Stimulated activated CD4-positive, alpha-beta T cell treated with anti-CD3 and anti-CD28 coated beads, Interleukin-2, amount 100 ng/mL, for 48 hours (primary cell): ENCODE results near the gene ZNF593OS.

Experiments used
- DNase-seq, 2 donors: peaks; one replicate each; pipeline ENCODE4 v3.0.0-alpha.2; 2020

ZNF593OS gene

GRCh38 chr1:26182383-26182696, 10.7 kb upstream of the ZNF593OS start:
- no peak for DNase-seq

- no peak for DNase-seq
Measured at GRCh38 chr1:26181586-26182382, 10.2 kb upstream of the ZNF593OS start.

GRCh38 chr1:26180010-26180506, 8.4 kb upstream of the ZNF593OS start:
- DNase-seq: no peak

GRCh38 chr1:26177182-26177684, 5.6 kb upstream of the ZNF593OS start, which contains the start of gene CNKSR1:
TSS of gene CNKSR1 (plus strand) at chr1:26177491. CDS start at chr1:26177548, 57 bp downstream.
- DNase-seq: no peak

GRCh38 chr1:26175346-26175745, 3.7 kb upstream of the ZNF593OS start:
- no peak for DNase-seq

GRCh38 chr1:26170472-26170821, 1.2 kb downstream of the ZNF593OS start:
- DNase-seq: no peak

DNA sequence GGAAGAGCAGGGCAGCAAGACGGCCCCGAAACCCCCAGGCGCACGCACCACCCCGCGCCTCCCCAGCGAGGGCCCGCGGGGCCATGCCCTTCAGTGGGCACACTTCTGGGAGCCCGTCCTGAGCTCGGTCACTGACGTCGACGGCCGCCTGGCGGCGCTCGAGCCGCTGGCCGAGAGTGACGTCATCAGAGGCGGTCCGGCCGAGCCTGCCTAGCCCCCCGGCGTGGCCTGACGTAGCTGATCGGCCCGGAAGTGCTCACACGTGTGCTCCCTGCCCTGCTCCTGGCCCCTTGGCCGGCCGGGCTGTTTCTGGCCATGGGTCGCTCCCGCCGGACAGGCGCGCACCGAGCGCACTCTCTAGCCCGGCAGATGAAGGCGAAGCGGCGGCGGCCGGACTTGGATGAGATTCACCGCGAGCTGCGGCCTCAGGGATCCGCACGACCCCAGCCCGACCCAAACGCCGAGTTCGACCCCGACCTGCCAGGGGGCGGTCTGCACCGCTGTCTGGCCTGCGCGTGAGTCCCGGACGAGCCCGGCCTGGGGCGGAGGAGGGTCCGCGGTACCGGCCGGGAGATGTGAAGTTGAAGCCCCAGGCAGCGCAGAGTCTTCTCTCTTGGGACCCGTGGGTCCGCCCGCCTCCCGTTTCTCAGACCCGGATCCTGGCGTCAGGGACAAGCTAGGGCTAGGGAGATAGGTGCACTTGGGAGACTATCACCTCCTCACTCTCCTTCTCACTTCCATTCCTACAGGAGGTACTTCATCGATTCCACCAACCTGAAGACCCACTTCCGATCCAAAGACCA, 1.8 kb downstream of the ZNF593OS start, which contains the start of gene ZNF593:
Gene ZNF593, plus strand, starts transcription at position 240 of the 803 bp plus-strand sequence. Its CDS starts 76 bp downstream, at position 316.
- peak; percentile 88 to 90 for DNase-seq

GRCh38 chr1:26169198-26169554, 2.5 kb downstream of the ZNF593OS start:
- DNase-seq: no peak

GRCh38 chr1:26168410-26169197, 3.0 kb downstream of the ZNF593OS start, which contains the start of gene C1orf232:
TSS of gene C1orf232 (minus strand) at chr1:26168963. CDS start at chr1:26168499, 464 bp downstream.
- DNase-seq: no peak

- DNase-seq: no peak
Measured at GRCh38 chr1:26166719-26167281, 4.8 kb downstream of the ZNF593OS start.

DNA sequence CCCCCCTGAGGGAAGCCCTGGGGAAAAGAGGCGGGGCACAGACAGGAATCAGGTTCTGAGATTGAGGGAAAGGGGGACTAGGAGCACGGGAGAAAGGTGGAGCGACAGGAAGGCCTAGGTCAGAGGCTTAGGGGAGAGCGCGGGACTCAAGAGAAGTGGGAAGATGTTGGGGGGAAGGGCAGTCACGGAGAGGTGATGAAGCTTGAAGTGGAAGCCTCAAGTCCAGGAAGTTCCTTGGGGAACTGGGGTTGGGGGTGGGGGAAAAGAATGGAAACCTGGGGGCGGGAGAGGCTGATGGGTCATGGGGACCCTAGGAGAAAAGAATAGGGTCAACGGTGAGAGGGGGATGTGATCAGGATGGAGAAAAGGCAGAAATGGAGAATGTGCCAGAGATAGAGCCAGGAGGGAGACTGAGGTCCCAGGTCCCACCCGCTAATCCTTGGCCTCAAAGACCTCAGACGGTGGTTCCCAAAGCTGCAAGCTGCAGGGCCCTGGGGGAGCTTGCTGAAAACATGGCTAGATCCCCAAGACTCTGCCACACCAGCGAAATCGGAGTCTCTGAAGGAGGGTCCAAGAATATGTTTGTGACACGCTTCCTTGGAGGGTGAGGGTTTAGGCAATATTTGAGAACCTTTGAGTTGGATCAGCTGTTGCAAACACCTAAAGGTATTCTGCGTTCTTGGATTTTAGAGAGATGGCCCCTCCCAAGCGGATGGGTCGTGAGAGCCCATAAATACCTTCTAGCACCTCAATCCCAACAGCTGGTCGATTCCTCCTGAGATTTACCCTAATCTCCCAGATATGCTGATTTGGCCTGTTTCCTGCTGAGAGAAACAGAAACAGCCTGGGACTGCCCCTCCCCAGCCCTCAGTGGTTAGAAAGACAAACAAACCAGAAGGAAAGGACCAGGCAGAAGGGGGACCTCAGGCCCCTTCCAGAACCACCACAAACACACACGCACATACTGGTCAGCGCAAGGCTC, 6.5 kb downstream of the ZNF593OS start:
- DNase-seq: no peak

- DNase-seq: peak; percentile 48 to 53
Measured at GRCh38 chr1:26164036-26164860, 7.4 kb downstream of the ZNF593OS start.

DNA sequence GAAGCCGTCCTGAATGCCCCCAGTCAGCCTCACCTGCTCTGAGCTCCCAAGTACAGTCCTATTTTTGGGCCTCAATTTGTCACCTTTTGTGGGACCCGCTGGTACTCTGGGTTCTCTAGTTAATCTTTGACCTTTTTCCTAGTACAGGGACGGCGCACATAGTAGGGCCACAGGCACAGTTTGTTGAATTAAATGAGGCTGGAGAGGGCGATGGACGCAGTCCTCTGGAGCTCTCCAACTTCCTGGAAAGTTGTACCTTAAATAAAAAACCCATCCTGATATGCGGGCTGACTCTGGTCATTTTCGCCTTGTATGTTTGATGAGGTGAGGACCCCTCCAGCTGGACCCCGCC, 8.0 kb downstream of the ZNF593OS start:
- no peak for DNase-seq

GRCh38 chr1:26162220-26162709, 9.4 kb downstream of the ZNF593OS start:
- no peak for DNase-seq

DNA sequence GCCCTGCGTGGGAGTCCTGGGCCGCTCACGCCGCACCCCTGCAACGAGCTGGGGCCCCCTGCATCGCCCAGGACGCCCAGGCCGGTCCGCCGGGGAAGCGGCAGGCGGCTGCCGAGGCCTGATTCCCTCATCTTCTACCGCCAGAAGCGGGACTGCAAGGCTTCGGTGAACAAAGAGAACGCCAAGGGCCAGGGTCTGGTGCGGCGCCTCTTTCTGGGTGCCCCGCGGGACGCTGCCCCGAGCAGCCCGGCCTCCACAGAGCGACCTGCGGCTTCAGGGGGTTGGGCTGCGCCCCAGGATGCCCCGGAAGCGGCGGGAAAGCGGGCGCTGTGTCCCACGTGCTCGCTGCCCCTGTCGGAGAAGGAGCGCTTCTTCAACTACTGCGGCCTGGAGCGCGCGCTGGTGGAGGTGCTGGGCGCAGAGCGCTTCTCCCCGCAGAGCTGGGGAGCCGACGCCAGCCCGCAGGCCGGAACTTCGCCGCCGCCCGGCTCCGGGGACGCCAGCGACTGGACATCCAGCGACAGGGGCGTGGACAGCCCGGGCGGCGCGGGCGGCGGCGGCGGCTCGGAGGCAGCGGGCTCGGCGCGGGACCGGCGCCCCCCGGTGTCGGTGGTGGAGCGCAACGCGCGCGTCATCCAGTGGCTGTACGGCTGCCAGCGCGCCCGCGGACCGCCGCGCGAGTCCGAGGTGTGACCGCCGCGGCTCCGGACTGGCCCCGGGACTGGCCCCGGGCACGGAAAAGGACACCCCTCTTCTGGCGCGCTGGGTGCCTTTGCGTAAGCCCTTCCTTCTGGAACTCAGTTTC, 10.0 kb downstream of the ZNF593OS start:
- peak; percentile 18 to 26 for DNase-seq

GRCh38 chr1:26160527-26161414, 10.9 kb downstream of the ZNF593OS start:
- DNase-seq: no peak

DNA sequence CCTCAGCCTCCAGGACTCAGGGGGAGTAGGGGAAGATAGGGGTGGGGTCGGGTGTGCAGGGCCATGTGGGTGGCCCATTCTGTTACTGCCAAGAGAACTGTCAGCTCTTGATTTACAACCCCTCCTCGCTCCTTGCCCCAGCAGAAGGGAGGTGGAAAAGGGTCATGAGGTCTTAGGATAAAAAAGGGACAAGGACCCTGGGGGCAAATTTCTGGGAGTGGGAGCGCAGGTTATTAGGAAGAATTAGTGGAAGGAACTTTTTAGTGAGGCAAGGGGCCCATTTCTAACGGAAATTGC, 11.9 kb downstream of the ZNF593OS start:
- DNase-seq: no peak
